DOHH2 (cell line): ENCODE measurements around the gene PLCB2.

Source experiments
- H3F3A ChIP-seq: fragments of 200-600 bp; sonication (generic), shearing (Covaris generic); 2 replicates; pipeline ENCODE4 v1.6.0; 2016; ENCODE audit warnings: antibody characterized with exemption, mild to moderate bottlenecking; ENCODE audit not compliant: control insufficient read depth, insufficient read depth
- H3K27ac ChIP-seq: fragments of 200-600 bp; sonication (generic); 2 replicates; pipeline ENCODE4 v1.5.1; 2014; ENCODE audit warnings: low read depth, mild to moderate bottlenecking, low read length, moderate library complexity
- H3K27me3 ChIP-seq: fragments of 200-600 bp; sonication (generic); 2 replicates; pipeline ENCODE4 v1.6.1; 2014; ENCODE audit warnings: mild to moderate bottlenecking, low read length, mixed read lengths; ENCODE audit not compliant: control insufficient read depth
- H3K36me3 ChIP-seq: fragments of 200-600 bp; sonication (generic); 2 replicates; pipeline ENCODE4 v1.6.1; 2014; ENCODE audit warnings: mild to moderate bottlenecking, low read length, moderate library complexity, mixed read lengths; ENCODE audit not compliant: control insufficient read depth
- H3K4me1 ChIP-seq: fragments of 200-600 bp; sonication (generic); 2 replicates; pipeline ENCODE4 v1.6.1; 2014; ENCODE audit warnings: mild to moderate bottlenecking, low read length, mixed read lengths; ENCODE audit not compliant: control insufficient read depth
- H3K4me2 ChIP-seq: fragments of 200-600 bp; sonication (generic); 2 replicates; pipeline ENCODE4 v1.6.0; 2014; ENCODE audit warnings: mild to moderate bottlenecking, low read length, moderate library complexity
- H3K4me3 ChIP-seq: fragments of 200-600 bp; sonication (generic); 2 replicates; pipeline ENCODE4 v1.5.1; 2014; ENCODE audit warnings: mild to moderate bottlenecking, low read length, mixed read lengths
- H3K79me2 ChIP-seq: fragments of 200-600 bp; sonication (generic); 2 replicates; pipeline ENCODE4 v1.6.1; 2014; ENCODE audit warnings: mild to moderate bottlenecking, low read length, mixed read lengths; ENCODE audit not compliant: control insufficient read depth
- H3K9me2 ChIP-seq: fragments of 200-600 bp; sonication (generic); replicated peaks from 2 replicates; pipeline ENCODE4 v1.6.1; 2014; ENCODE audit warnings: mild to moderate bottlenecking, low read length, mixed read lengths; ENCODE audit not compliant: control insufficient read depth
- H3K9me3 ChIP-seq: fragments of 200-600 bp; sonication (generic); 2 replicates; pipeline ENCODE4 v1.6.1; 2014; ENCODE audit warnings: antibody characterized with exemption, low read length, mixed read lengths; ENCODE audit not compliant: control insufficient read depth, insufficient read depth
- H4K20me1 ChIP-seq: fragments of 200-600 bp; sonication (generic); 2 replicates; pipeline ENCODE4 v1.6.0; 2014; ENCODE audit warnings: low read depth, mild to moderate bottlenecking, antibody characterized with exemption, low read length, moderate library complexity; ENCODE audit not compliant: control insufficient read depth, insufficient read depth
- EZH2phosphoT487 ChIP-seq: fragments of 200-600 bp; sonication (generic); IDR thresholded peaks from 2 replicates; pipeline ENCODE4 v1.6.1; 2017; ENCODE audit warnings: borderline replicate concordance, mild to moderate bottlenecking, antibody characterized with exemption, low read length, moderate library complexity, mixed read lengths
- TF ChIP-seq, protein P1 (sequence below): fragments of 200-600 bp; sonication (generic); IDR thresholded peaks from one replicate; pipeline ENCODE4 v1.5.1; 2014; ENCODE audit warnings: antibody characterized with exemption, mild to moderate bottlenecking, low read depth, low read length; ENCODE audit not compliant: poor library complexity, severe bottlenecking

Gene PLCB2

GRCh38 chr15:40348474-40348870, 40.7 kb upstream of the PLCB2 start:
- Histone ChIP-seq H3K79me2 (no peaks in the 10 kb centered on the region), H3K27ac (no peak overlapping the region), H3K9me3 (no peaks in the 10 kb centered on the region), H3K36me3 (no peaks in the 10 kb centered on the region), H3F3A (no peaks in the 10 kb centered on the region), H4K20me1 (no peaks in the 10 kb centered on the region), H3K27me3 (peaks cover 5% of the 10 kb centered on the region; the same call in 1 of the 2 replicates), H3K4me2 (no peak overlapping the region), H3K4me3 (no peak overlapping the region), H3K9me2 (no peaks in the 10 kb centered on the region), H3K4me1 (peaks cover 2% of the 10 kb centered on the region; the same call in 1 of the 2 replicates)
- no peak for TF ChIP-seq EZH2phosphoT487
- TF ChIP-seq, protein P1, sequence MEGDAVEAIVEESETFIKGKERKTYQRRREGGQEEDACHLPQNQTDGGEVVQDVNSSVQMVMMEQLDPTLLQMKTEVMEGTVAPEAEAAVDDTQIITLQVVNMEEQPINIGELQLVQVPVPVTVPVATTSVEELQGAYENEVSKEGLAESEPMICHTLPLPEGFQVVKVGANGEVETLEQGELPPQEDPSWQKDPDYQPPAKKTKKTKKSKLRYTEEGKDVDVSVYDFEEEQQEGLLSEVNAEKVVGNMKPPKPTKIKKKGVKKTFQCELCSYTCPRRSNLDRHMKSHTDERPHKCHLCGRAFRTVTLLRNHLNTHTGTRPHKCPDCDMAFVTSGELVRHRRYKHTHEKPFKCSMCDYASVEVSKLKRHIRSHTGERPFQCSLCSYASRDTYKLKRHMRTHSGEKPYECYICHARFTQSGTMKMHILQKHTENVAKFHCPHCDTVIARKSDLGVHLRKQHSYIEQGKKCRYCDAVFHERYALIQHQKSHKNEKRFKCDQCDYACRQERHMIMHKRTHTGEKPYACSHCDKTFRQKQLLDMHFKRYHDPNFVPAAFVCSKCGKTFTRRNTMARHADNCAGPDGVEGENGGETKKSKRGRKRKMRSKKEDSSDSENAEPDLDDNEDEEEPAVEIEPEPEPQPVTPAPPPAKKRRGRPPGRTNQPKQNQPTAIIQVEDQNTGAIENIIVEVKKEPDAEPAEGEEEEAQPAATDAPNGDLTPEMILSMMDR: no peak

DNA sequence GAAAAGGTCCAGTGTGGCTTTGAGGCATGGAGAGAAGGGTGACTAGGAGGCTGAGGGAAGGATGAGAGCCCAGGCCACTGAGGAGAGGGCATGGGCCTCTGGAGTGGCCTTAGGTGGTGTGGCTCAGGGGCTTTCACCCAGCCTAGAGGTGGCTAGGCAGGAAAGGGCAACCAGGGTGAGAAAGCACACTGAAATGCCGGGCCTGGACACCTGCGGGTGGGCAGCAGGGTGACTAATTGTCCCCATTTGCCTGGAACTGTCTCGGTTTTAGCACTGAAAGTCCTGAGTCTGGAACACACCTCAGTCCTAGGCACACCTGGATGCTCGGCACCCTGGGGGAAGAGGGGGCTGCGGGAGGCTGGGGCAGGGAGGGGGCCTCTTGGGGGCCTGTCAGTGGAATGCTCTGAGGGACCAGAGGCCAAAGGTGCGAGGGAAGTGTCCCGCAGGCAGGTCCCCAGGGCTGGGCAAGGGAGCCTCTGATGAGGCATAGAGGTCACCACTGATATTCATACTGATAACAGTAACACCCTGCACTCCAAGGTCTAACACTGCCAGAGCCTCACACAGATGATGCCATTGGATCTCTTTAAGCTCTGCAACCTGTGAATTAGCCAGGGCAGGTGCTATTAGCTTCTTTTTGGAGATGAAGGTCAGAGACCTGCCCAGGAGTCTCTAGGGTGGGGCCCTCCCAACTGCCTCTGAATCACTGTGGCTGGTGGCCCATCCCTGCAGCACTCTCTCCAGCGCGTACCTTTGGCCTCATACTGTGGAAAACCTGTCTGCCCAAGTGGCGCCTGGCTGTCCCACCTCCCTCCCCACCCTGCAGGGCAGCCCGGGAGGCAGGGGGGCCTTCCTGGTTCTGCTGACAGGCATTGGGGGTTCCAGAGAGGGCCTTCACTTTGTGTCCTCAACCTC, 40.1 kb upstream of the PLCB2 start:
- Histone ChIP-seq H3K4me2 (no peak overlapping the region), H3K79me2 (no peaks in the 10 kb centered on the region)

DNA sequence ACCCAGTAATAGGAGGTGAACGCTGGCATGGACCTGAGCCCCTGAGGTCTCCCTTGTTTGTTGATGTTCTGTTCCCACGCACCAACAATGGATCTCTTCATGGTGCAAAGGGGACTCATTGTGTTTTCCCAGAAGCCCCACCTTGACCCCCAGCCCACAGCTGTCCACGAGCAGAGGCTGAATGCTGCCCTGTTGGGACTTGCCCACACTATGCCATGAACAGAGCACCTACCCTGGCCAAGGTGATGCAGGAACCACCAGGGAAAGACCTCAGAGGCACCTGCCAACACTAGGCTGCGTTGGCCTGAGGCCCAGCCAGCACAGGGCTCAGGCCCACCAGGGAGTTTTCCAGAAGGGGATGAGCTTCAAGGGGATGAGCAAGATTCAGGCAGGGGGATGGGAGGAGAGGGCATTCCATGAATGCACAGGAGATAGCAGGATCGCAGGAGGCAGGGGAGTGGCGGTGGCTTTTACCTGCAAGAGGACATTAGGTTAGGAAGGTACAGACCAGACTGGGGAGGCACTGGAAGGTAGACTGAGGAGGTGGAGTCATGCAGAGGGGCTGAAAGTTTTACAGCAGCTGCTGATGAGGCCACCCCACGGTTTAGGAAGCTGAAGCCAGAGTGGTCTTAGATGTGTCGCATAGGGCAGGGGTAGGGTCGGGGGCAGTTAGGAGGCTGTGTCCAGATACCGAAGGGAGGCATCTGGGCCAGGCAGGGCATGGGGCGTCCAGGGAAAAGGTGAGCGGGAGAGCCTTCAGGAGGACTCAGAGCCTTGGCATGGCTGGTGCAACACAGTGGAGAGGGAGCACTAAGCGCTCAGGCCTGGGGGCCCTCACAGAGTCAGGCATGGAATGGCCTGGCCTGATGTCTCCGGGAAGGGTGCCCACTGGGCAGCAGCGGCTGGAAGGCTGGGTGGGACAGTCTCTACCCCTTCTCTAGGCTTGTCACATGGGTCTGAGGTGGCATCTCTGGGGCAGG, 39.1 kb upstream of the PLCB2 start:
- Histone ChIP-seq H3K36me3 (no peaks in the 10 kb centered on the region), H3K4me2 (no peak overlapping the region), H3K4me1 (peaks cover 2% of the 10 kb centered on the region; the same call in 1 of the 2 replicates), H3K27ac (no peak overlapping the region), H3K79me2 (no peaks in the 10 kb centered on the region), H3F3A (no peaks in the 10 kb centered on the region), H4K20me1 (no peaks in the 10 kb centered on the region), H3K4me3 (no peak overlapping the region), H3K9me2 (no peaks in the 10 kb centered on the region), H3K27me3 (no peaks in the 10 kb centered on the region), H3K9me3 (no peaks in the 10 kb centered on the region)
- TF ChIP-seq EZH2phosphoT487: no peak

More for the DNA sequence above, 40.1 kb upstream of the PLCB2 start:
- no peaks in the 10 kb centered on the region for H3K9me3 ChIP-seq
- H3K27me3 ChIP-seq: peaks cover 3% of the 10 kb centered on the region; the same call in 1 of the 2 replicates
- peaks cover 2% of the 10 kb centered on the region; the same call in 1 of the 2 replicates for H3K4me1 ChIP-seq
- H3K9me2 ChIP-seq: no peaks in the 10 kb centered on the region
- no peaks in the 10 kb centered on the region for H3K36me3 ChIP-seq
- H3K27ac ChIP-seq: no peak overlapping the region
- H3K4me3 ChIP-seq: no peak overlapping the region
- no peaks in the 10 kb centered on the region for H3F3A ChIP-seq
- TF ChIP-seq, protein P1: no peak
- TF ChIP-seq EZH2phosphoT487: no peak
- no peaks in the 10 kb centered on the region for H4K20me1 ChIP-seq
